RWPE1 (cell line): ENCODE measurements around the gene PINK1.

Experiments used
- CTCF ChIA-PET: fragments of 350-600 bp; sonication (Branson Sonifier 250); formaldehyde crosslinking; extraction: SDS; loops from one replicate; lab custom pipeline; 2021; lab: Yijun Ruan, JAX
- POLR2A ChIA-PET: fragments of 400-600 bp; formaldehyde crosslinking; extraction: SDS; loops from one replicate; lab custom pipeline; 2020; ENCODE audit warnings: antibody characterized with exemption; ENCODE audit not compliant: low non-redundant PET; lab: Yijun Ruan, JAX
- DNase-seq: peaks from one replicate; pipeline ENCODE4 v3.0.0; 2012; ENCODE audit warnings: low spot score
- H3K27ac ChIP-seq: fragments of 450-650 bp; 2 replicates; pipeline ENCODE4 v1.5.1; 2017
- CTCF ChIP-seq: fragments of 450-650 bp; conservative IDR thresholded peaks from 2 replicates; pipeline ENCODE4 v1.5.1; 2017; ENCODE audit warnings: low read depth, mild to moderate bottlenecking

The PINK1 gene

GRCh38 chr1:20663969-20664715 is 30.9 kb downstream of the PINK1 start:
- ChIA-PET CTCF (interaction anchor here (0.6 kb wide), 1 partner anchor 671 kb away, joined by 7 read pairs; no protein-coding TSS in a partner anchor), POLR2A (no interaction called here)
- no peak for TF ChIP-seq CTCF
- no peak for DNase-seq
- 0 out of 2 replicates have a peak overlapping the region, but pooled peaks have one; percentile 12 for H3K27ac ChIP-seq

GRCh38 chr1:20665726-20666125 is 32.5 kb downstream of the PINK1 start:
- no peak for TF ChIP-seq CTCF
- no peak for DNase-seq
- CTCF ChIA-PET, result no interaction called here
- no peak overlapping the region for H3K27ac ChIP-seq
- POLR2A ChIA-PET, result interaction anchor here (0.6 kb wide), 1 partner anchor 1021 kb away, joined by 3 read pairs; no protein-coding TSS in a partner anchor

- ChIA-PET POLR2A (interaction anchor here (0.6 kb wide), 1 partner anchor 115 kb away, joined by 3 read pairs; no protein-coding TSS in a partner anchor), CTCF (no interaction called here)
- no peak overlapping the region for H3K27ac ChIP-seq
- TF ChIP-seq CTCF, result no peak
- DNase-seq, result no peak
These were observed 32.9 kb downstream of the PINK1 start for GRCh38 chr1:20666146-20666545.

GRCh38 chr1:20666804-20667203 is 33.5 kb downstream of the PINK1 start:
- H3K27ac ChIP-seq, result no peak overlapping the region
- peak; percentile 62 for DNase-seq
- CTCF ChIA-PET, result no interaction called here
- POLR2A ChIA-PET, result interaction anchor here (0.6 kb wide), 1 partner anchor 115 kb away, joined by 3 read pairs; no protein-coding TSS in a partner anchor
- TF ChIP-seq CTCF, result no peak

GRCh38 chr1:20668581-20668980 is 35.3 kb downstream of the PINK1 start:
- no peak for DNase-seq
- H3K27ac ChIP-seq, result no peak overlapping the region
- TF ChIP-seq CTCF, result no peak
- ChIA-PET POLR2A (no interaction called here), CTCF (no interaction called here)

GRCh38 chr1:20670936-20671335 is 37.7 kb downstream of the PINK1 start:
- no peak for DNase-seq
- H3K27ac ChIP-seq, result no peak overlapping the region
- no peak for TF ChIP-seq CTCF
- CTCF ChIA-PET, result no interaction called here
- POLR2A ChIA-PET, result no interaction called here
